ENCODE data around the gene APBA1. TPM values are rescaled to one million over a fixed set of nuclear protein-coding genes. Genes with fewer than 3 reads are reported as not detected.

Gene APBA1
- total and polyA plus RNA-seq, 2 of the 8 experiments (the other 6 are each of a cell fraction or from before 2014, with no cell fraction given), result 0.36 to 0.60 TPM

- no peak overlapping the region for H3K14ac ChIP-seq (ENCODE audit: insufficient read length)
- H3K23me2 ChIP-seq (ENCODE audit: low read depth, low read length), result no peaks in the 10 kb centered on the region
- H2AK5ac ChIP-seq (ENCODE audit: low read depth, low read length), result no peak overlapping the region
- no peak overlapping the region for H3K4me3 ChIP-seq (ENCODE audit: extremely low read depth in 1 of 4, insufficient read depth in 2 of 4, low read depth in 3 of 4, low read length in 4 of 4)
- H2BK120ac ChIP-seq (replicated peaks; ENCODE audit: low read depth, low read length), result no peak overlapping the region
- H3K36me3 ChIP-seq (ENCODE audit: control insufficient read depth in 2 of 4, insufficient read depth in 4 of 4, low read length in 3 of 4), result no peaks in the 10 kb centered on the region
- H3K56ac ChIP-seq (replicated peaks; ENCODE audit: insufficient read length, low read depth, low read length), result no peak overlapping the region
- H3K27ac ChIP-seq (ENCODE audit: low read depth, low read length), result no peak overlapping the region
- TF ChIP-seq JUND (IDR thresholded peaks at IDR 0.05; ENCODE audit: low read length) (no peak), MAFK (IDR thresholded peaks at IDR 0.05; ENCODE audit: low read depth, low read length) (no peak), JUN (IDR thresholded peaks at IDR 0.05; ENCODE audit: low read depth, low read length) (no peak), CBX5 (IDR thresholded peaks at IDR 0.05; ENCODE audit: low read depth, low read length) (no peak), YY1 (IDR thresholded peaks at IDR 0.05; ENCODE audit: low read depth, low read length) (no peak), SIN3A (conservative IDR thresholded peaks at IDR 0.05 in 1 of 2, IDR thresholded peaks at IDR 0.05 in 1 of 2; ENCODE audit: low read depth in 1 of 2, low read length in 2 of 2) (no peak), TEAD4 (IDR thresholded peaks at IDR 0.05; ENCODE audit: low read depth, low read length) (no peak), FOSL1 (IDR thresholded peaks at IDR 0.05; ENCODE audit: insufficient read depth, low read depth, low read length) (no peak)
- no peak overlapping the region for H2BK20ac ChIP-seq (ENCODE audit: low read length)
- ChIA-PET CTCF (ENCODE audit: partially characterized antibody) (no interaction called here), POLR2A (ENCODE audit: partially characterized antibody) (no interaction called here)
- no peak overlapping the region for H2BK12ac ChIP-seq (ENCODE audit: low read depth, low read length)
- no peak for FAIRE-seq
- no peak overlapping the region for H3K4ac ChIP-seq (replicated peaks; ENCODE audit: insufficient read length, low read depth, low read length)
- no peaks in the 10 kb centered on the region for H3K79me2 ChIP-seq (ENCODE audit: control insufficient read depth in 1 of 2, insufficient read depth in 2 of 2, low read length in 2 of 2)
- H3K18ac ChIP-seq (ENCODE audit: extremely low read depth, low read length), result no peak overlapping the region
- no peak overlapping the region for H2AFZ ChIP-seq (ENCODE audit: low read length)
- no peak overlapping the region for H2BK5ac ChIP-seq (ENCODE audit: low read depth, low read length)
- WGBS, 2 experiments (ENCODE audit: extremely low coverage in 1 of 2, insufficient coverage in 1 of 2, insufficient read length in 1 of 2, insufficient replicate concordance in 2 of 2, low coverage in 1 of 2, low lambda C conversion rate in 2 of 2, missing lambda C conversion rate in 1 of 2), result 85% methylated on average over 2 of the region's 2 CpGs; no CpG with 5 or more reads in 1 of the 2 experiments
- H3K4me1 ChIP-seq (replicated peaks in 1 of 4; ENCODE audit: control insufficient read depth in 3 of 4, insufficient read depth in 4 of 4, low read length in 3 of 4), result no peaks in the 10 kb centered on the region
- H4K91ac ChIP-seq (replicated peaks; ENCODE audit: insufficient read length, low read length), result no peak overlapping the region
- no peak overlapping the region for H4K8ac ChIP-seq (ENCODE audit: extremely low read depth, insufficient read depth, low read length)
- no peak overlapping the region for H3K23ac ChIP-seq (ENCODE audit: insufficient read length)
- H4K20me1 ChIP-seq (replicated peaks in 1 of 2; ENCODE audit: control insufficient read depth in 1 of 2, insufficient read depth in 2 of 2, low read length in 2 of 2), result no peaks in the 10 kb centered on the region
- H3K4me2 ChIP-seq (ENCODE audit: insufficient read depth in 1 of 2, low read depth in 2 of 2, low read length in 2 of 2), result no peak overlapping the region
- no peak overlapping the region for H3K9ac ChIP-seq (replicated peaks in 1 of 4; ENCODE audit: extremely low read depth in 1 of 4, low read depth in 3 of 4, low read length in 3 of 4)
- H4K5ac ChIP-seq (ENCODE audit: insufficient read length, low read depth, low read length), result no peak overlapping the region
- H3K27me3 ChIP-seq (replicated peaks in 1 of 4; ENCODE audit: control insufficient read depth in 3 of 4, extremely low read depth in 1 of 4, insufficient read depth in 3 of 4, low read length in 3 of 4), result no peaks in the 10 kb centered on the region
- H3K79me1 ChIP-seq (ENCODE audit: low read depth, low read length), result no peaks in the 10 kb centered on the region
- H2BK15ac ChIP-seq (ENCODE audit: low read length), result no peak overlapping the region
- H3K9me3 ChIP-seq (ENCODE audit: insufficient read depth in 2 of 2, low read depth in 1 of 2, low read length in 1 of 2), result peaks cover 0 to 3% of the 10 kb centered on the region in 2 experiments; a peak in 1 of 4 replicates
- DNase-seq (ENCODE audit: low read depth in 1 of 2, low spot score in 2 of 2), result no peak
Observed at GRCh38 chr9:69696802-69697201, 24.6 kb upstream of the APBA1 start.

Data from H1 (cell line).